ENCODE results near the gene DLGAP1.

Gene DLGAP1

DNA sequence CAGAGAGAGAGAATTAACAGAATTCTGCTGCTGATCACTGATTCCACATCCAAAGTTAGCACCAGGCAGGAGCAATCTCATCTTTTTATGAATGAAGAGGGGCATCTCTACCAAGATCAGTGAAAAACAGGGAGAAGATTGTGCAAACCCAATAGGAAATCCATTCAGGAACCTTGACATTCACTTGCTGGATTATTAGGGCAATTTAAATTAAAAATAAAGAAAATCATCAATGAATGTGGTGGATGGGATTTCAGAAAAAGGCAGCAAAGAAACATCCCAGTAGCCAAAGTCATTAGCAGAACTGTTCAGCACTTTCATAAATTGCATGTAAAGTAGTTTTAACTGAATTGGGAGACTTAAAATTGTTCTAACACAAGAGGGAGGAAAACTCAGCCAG, 581.9 kb downstream of the DLGAP1 start:
- Histone ChIP-seq H2AFZ (ENCODE audit: low read length) (no peak overlapping the region), H3K27me3 (ENCODE audit: insufficient read depth, low read length) (no peaks in the 10 kb centered on the region; the same call in 1 of the 2 replicates), H4K20me1 (ENCODE audit: insufficient read depth, low read length) (no peaks in the 10 kb centered on the region), H3K79me2 (ENCODE audit: insufficient read depth, low read length) (no peaks in the 10 kb centered on the region), H3K9ac (ENCODE audit: low read length) (no peak overlapping the region), H3K9me3 (ENCODE audit: low read length) (no peaks in the 10 kb centered on the region), H3F3A (ENCODE audit: insufficient read depth, low read length) (no peaks in the 10 kb centered on the region), H3K9me2 (ENCODE audit: low read depth, low read length) (no peaks in the 10 kb centered on the region), H3K36me3 (ENCODE audit: insufficient read depth, low read length) (no peaks in the 10 kb centered on the region), H3K4me3 (ENCODE audit: low read depth, low read length, poor library complexity, severe bottlenecking) (no peak overlapping the region), H3K4me2 (ENCODE audit: low read length) (no peak overlapping the region), H3K4me1 (ENCODE audit: insufficient read depth, low read length, severe bottlenecking) (peaks cover 20% of the 10 kb centered on the region), H3K27ac (ENCODE audit: low read depth, low read length, poor library complexity, severe bottlenecking) (no peak overlapping the region)
- TF ChIP-seq, protein P1, sequence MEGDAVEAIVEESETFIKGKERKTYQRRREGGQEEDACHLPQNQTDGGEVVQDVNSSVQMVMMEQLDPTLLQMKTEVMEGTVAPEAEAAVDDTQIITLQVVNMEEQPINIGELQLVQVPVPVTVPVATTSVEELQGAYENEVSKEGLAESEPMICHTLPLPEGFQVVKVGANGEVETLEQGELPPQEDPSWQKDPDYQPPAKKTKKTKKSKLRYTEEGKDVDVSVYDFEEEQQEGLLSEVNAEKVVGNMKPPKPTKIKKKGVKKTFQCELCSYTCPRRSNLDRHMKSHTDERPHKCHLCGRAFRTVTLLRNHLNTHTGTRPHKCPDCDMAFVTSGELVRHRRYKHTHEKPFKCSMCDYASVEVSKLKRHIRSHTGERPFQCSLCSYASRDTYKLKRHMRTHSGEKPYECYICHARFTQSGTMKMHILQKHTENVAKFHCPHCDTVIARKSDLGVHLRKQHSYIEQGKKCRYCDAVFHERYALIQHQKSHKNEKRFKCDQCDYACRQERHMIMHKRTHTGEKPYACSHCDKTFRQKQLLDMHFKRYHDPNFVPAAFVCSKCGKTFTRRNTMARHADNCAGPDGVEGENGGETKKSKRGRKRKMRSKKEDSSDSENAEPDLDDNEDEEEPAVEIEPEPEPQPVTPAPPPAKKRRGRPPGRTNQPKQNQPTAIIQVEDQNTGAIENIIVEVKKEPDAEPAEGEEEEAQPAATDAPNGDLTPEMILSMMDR (IDR thresholded peaks at IDR 0.05; ENCODE audit: low read length), result no peak
- no peak for TF ChIP-seq EZH2 (IDR thresholded peaks at IDR 0.05; ENCODE audit: borderline replicate concordance, low read length)

DNA sequence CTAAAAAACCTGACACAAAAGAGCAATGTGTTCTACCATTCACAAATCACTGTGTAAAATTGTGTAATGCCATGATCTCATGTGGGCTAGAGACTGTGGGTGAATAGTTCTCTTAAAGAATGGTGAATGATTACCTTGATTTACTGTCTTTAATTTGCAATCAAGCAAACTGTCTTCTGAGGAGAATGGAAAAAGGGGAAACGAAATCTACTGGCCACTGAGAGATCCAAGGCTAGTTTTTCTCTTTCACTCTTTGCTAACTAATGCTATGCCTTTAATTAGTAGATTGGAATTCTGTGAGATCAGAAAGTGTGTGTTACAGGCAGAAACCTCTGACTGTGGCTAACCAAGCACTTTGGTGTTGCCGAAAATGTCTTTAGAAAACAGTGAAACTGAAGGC, 582.5 kb downstream of the DLGAP1 start:
- Histone ChIP-seq H3K36me3 (ENCODE audit: insufficient read depth, low read length) (no peaks in the 10 kb centered on the region), H2AFZ (ENCODE audit: low read length) (no peak overlapping the region), H3K4me1 (ENCODE audit: insufficient read depth, low read length, severe bottlenecking) (peaks cover 23% of the 10 kb centered on the region), H3K4me2 (ENCODE audit: low read length) (no peak overlapping the region), H3F3A (ENCODE audit: insufficient read depth, low read length) (no peaks in the 10 kb centered on the region), H3K9me2 (ENCODE audit: low read depth, low read length) (no peaks in the 10 kb centered on the region), H3K79me2 (ENCODE audit: insufficient read depth, low read length) (no peaks in the 10 kb centered on the region), H3K4me3 (ENCODE audit: low read depth, low read length, poor library complexity, severe bottlenecking) (no peak overlapping the region), H4K20me1 (ENCODE audit: insufficient read depth, low read length) (no peaks in the 10 kb centered on the region), H3K9me3 (ENCODE audit: low read length) (no peaks in the 10 kb centered on the region), H3K27me3 (ENCODE audit: insufficient read depth, low read length) (no peaks in the 10 kb centered on the region; the same call in 1 of the 2 replicates), H3K9ac (ENCODE audit: low read length) (no peak overlapping the region), H3K27ac (ENCODE audit: low read depth, low read length, poor library complexity, severe bottlenecking) (no peak overlapping the region)
- TF ChIP-seq, protein P1 (IDR thresholded peaks at IDR 0.05; ENCODE audit: low read length), result no peak
- no peak for TF ChIP-seq EZH2 (IDR thresholded peaks at IDR 0.05; ENCODE audit: borderline replicate concordance, low read length)

DNA sequence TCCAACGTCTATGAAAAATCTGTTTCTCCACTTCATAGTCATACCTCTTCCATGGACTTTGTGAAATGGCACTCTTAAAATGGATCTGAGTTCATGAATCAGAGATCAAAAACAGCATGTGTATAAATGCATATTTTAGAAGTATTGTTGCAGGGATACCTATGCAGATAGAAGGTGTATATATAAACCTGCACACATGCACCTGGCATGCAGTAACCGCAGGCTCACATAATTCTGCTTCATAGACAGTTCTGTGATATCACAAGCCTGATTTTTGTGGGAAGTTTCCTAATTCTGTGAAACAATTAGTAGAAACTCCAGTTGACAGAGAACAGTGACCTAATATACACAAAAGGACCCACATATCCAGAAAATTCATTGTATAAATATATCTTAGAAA, 583.4 kb downstream of the DLGAP1 start:
- no peak for TF ChIP-seq EZH2 (IDR thresholded peaks at IDR 0.05; ENCODE audit: borderline replicate concordance, low read length)
- TF ChIP-seq, protein P1 (IDR thresholded peaks at IDR 0.05; ENCODE audit: low read length), result no peak
- Histone ChIP-seq H4K20me1 (ENCODE audit: insufficient read depth, low read length) (no peaks in the 10 kb centered on the region), H3K36me3 (ENCODE audit: insufficient read depth, low read length) (no peaks in the 10 kb centered on the region), H3K9ac (ENCODE audit: low read length) (no peak overlapping the region), H3K9me2 (ENCODE audit: low read depth, low read length) (no peaks in the 10 kb centered on the region), H3F3A (ENCODE audit: insufficient read depth, low read length) (no peaks in the 10 kb centered on the region), H3K4me2 (ENCODE audit: low read length) (no peak overlapping the region), H3K4me1 (ENCODE audit: insufficient read depth, low read length, severe bottlenecking) (peaks cover 23% of the 10 kb centered on the region), H3K79me2 (ENCODE audit: insufficient read depth, low read length) (no peaks in the 10 kb centered on the region), H3K9me3 (ENCODE audit: low read length) (no peaks in the 10 kb centered on the region), H3K4me3 (ENCODE audit: low read depth, low read length, poor library complexity, severe bottlenecking) (no peak overlapping the region), H2AFZ (ENCODE audit: low read length) (no peak overlapping the region), H3K27me3 (ENCODE audit: insufficient read depth, low read length) (no peaks in the 10 kb centered on the region; the same call in 1 of the 2 replicates), H3K27ac (ENCODE audit: low read depth, low read length, poor library complexity, severe bottlenecking) (no peak overlapping the region)

Measured in OCI-LY1 (cell line).